ENCODE results near the gene MAP2K7.
"Not testable (repeated sequence)": the region's sequence is repeated elsewhere in the genome, so short reads cannot be mapped to it uniquely, and the experiment has no call there.

MAP2K7 gene

DNA sequence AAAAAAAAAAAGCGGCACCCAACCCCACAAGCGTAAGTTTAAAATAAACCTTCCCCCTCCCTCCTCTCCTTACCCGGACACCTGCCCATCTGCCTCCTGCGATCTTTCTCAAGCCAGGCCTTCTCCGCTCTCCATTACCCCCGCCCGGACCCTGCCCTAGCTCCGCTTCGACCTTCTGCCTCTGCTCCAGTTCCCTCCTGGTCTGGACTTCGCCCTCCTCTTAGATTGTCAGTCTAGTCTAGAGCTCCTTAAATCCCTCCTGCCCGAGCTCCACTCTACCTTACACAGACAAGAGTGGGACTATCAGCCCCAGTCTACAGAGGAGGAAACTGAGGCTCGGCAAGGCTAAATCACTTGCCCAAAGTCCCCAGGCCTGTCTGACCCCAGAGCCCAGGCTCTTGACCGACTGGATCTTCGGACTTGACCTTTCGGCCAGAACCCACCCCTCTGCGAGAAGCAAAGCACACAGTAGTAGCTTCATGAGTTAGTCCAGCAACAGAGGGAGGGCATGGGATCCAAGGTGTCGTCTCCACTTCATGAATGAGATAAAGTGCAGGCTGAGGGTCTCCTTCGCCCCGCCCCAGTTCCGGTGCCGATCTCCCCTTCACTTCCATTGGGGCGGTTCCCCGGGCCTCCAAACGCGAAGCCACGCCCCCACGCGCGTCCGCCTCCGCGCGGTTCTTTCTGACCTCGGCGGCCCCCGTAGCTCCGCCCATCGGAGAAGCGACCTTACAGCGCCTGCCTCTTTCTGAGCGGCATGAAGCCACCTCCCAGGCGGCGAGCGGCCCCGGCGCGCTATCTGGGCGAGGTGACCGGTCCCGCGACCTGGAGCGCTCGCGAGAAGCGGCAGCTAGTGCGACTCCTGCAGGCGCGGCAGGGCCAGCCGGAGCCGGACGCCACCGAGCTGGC is 16.2 kb downstream of the MAP2K7 start, which contains the start of gene SNAPC2:
TSS of gene SNAPC2 (plus strand) at position 729 of the 909 bp plus-strand sequence. CDS start at position 758, 29 bp downstream.
- DNase-seq (ENCODE audit: low spot score) = peak; percentile 90

DNA sequence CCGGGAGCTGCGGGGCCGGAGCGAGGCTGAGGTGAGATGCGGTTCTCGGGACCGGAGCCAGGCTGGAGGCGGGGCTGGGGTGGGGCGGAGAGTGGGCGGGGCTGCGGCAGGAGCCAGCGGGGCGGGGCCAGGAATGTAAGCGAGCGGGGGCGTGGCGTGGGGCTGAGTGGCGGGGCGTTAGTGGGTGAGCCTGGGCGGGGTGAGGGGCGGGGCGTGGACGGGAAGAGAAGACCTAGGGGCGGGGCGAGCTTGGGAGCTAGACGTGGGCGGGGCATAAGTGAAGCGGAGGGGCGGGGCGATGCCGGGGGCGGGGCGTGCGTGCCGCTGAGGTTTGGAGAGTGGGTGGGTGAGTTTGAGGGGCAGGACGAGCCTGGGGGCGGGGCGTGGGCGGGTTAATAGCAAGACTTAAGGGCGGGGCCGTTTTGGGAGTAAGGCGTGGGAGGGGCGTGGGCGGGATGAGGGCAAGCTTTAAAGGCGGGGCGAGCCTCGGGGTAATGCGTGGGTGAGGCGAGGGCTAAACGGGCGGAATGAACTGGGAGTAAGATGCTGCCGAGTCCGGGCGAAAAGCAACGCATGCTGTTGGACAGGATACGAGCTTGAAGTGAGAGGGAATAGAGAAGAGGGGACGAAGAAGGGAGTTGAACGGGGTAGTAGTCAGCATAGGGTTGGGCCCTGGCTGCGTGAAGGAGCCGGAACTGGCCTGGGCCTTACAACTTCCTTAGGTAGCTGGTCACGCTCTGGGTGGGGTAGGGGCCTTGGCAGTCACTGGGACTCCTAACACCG is 17.0 kb downstream of the MAP2K7 start:
- DNase-seq (ENCODE audit: low spot score) = peak; percentile 97

DNA sequence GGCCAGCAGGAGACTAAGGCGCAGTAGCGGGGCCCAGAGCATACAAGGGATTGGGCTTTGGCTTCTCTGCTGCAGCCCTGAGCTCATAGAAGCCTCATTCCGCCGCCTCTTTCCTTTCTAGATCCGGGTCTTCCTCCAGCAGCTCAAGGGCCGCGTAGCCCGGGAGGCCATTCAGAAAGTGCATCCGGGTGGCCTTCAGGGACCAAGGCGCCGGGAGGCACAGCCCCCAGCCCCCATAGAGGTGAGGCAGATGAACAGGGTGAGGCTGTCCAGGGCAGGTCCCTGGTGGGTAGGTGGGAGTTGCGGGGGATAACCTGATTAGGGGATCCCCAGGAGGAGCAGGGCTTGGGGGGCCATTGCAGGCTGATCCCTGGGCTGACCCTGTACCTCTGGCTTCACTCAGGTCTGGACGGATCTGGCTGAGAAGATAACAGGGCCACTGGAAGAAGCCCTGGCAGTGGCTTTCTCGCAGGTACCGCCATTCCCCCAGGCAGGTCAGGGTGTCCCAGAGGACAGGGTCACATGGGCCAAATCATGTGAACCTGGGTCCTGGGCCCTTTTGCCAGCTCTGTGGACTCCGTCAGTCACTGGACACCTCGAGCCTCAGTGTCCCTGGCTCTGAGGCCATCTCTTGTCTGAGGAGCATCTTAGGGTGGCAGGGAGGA is 17.8 kb downstream of the MAP2K7 start:
- DNase-seq (ENCODE audit: low spot score) = no peak

DNA sequence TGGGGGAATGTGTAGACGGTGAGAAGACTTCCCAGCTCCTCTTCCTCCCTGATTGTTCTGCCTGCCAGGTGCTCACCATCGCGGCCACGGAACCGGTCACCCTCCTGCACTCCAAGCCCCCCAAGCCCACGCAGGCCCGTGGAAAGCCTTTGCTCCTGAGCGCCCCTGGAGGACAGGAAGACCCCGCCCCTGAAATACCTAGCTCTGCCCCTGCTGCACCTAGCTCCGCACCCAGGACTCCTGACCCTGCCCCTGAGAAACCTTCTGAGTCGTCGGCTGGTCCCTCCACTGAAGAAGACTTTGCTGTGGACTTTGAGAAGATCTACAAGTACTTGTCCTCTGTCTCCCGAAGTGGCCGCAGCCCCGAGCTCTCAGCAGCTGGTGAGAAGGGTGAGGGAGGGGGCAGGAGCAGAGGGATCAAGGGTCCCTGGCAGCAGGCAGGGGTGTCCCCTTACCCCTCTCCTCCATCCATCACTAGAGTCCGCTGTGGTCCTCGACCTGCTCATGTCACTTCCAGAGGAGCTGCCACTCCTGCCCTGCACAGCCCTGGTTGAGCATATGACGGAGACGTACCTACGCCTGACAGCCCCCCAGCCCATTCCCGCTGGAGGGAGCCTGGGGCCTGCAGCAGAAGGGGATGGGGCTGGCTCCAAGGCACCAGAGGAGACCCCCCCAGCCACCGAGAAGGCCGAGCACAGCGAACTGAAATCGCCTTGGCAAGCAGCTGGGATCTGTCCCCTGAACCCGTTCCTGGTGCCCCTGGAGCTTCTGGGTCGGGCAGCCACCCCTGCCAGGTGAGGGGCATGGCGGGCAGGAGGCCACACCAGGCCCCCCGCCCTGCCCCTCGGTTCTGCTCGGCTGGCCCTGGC is 18.5 kb downstream of the MAP2K7 start:
- DNase-seq (ENCODE audit: low spot score) = no peak

DNA sequence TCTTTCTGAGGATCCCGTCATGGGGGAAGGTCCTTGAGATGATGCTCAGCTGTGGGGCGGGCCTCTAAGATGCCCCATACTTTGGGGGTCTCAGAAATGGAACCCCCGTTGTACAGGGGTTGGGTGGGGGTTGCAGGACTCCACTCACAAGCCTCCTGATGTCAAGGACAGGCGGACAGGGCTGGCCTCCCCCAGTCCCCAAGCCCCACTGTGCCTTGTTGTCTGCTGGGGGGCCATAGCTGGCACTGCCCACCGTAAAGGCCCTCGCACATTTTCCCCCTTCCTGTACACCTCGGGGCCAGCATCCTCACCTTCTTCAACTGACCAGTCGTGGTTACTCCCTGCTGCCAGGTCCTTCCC is 19.1 kb downstream of the MAP2K7 start:
- DNase-seq (ENCODE audit: low spot score) = no peak

DNA sequence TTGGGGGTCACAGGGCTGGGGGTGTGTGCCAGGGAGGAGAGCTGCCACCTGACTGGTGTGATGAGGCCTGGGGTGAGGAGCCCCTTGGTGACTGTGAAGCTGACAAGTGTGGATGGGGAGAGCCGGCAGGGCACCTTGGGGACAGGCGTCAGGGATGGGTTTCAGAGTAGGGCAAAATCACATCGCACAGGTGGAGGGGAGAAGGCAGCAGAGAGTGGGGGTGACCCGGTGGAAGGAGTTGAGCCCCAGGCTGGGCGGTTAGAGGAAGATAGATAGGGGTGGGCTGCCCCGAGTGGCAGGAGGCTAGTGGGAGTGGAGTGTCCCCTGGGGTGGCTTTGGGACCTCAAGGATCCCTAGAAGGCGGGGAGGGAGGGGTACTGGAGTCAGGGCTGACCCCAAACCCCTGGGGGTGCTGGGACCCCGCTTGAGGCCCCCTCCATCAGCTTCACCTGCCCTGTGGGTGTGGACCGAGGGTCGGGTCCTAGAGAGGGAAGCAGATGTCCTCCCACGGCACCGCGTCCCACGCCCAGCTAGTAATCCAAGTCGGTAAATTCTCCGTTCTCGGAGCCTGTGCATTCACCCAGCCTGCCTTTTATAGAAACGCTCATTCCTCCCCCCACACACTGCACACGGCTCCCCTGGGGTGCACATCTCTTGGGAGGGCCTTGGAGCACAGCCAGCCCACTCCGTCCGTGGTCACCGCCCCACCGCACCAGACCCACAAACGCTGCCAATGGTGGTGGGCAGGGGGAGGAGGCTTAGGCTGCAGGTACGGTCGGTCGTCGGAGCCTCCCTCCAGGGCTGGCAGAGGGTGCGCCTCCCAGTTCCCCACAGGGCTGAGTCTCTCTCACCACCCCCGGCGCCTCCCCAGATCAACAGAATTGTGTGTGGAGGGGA is 19.9 kb downstream of the MAP2K7 start:
- no peak for DNase-seq (ENCODE audit: low spot score)

DNA sequence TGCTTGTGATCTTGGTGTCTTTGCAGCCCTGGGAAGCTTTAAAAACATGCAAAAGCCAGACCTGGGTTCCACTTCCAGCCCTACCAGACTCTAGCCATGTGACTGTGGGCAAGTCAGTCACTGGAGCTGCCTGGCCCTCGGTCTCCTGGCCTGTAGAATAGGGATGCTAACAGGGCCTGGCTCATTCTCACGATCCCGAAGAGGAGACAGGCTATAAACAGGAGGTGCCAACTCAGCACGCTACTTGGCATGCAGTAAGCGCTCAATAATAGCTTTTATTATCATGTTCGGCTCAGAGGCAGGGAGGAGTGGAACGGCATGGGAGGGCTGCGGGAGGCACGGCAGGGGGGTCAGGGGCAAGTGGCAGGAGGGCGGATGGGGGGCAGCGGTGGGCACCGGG is 20.6 kb downstream of the MAP2K7 start:
- DNase-seq (ENCODE audit: low spot score) = no peak

DNA sequence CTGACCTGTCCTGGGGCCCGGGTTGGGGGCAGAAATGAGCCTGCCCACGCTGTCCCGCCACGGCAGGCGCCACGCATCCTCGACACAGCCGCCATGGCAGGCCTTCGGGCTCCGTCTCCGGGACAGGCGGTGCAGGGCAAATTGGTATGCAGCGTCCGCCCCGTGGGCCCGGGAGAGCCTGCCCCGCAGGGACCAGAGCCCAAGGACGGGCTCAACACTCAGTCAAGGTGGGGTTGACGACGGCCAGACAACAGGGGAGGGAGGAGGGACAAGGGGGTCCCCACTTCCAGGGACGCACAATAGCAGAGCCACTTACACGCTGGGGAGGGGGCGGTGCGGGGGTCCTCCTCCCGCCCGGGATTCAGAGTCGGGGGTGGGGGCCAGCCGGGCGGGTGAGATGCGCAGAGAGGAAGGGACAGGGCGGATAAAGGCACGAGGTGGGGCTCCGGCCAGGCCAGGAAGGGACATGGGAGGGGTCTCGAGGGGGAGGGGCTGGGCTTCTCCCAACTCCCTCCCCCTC is 21.0 kb downstream of the MAP2K7 start:
- DNase-seq (ENCODE audit: low spot score) = no peak

DNA sequence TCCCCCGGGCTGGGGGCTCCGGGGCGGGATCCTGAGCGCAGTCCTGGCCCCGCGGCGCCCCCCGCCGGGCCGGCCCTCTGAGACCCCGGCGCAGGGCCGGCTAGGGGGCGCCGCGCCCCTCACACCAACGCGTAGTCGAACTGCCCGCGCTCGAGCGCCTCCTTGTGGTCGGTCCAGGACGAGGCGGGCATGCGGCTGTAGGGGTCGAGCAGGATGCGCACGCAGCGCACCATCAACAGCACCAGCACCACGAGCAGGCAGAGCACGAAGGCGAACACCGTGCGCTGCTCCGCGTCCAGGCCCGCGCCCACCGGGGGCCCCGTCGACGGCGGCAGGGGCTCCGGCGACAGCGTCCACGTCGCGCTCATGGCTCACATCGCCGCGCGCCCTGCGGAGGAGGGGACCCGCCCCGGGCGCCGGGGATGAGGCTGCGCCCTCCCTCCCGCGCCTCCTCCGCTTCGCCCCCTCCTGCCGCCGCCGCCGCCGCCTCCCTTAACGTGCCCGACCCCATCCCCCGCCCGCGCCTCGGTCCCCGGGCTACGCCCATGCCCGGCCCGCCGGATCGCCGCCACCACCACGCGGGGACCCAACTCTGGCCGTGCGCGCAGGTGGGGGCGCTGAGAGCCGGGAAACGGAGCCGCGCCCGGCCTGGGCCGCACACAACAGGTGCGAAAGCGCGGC is 21.6 kb downstream of the MAP2K7 start:
- peak; percentile 89 for DNase-seq (ENCODE audit: low spot score)

DNA sequence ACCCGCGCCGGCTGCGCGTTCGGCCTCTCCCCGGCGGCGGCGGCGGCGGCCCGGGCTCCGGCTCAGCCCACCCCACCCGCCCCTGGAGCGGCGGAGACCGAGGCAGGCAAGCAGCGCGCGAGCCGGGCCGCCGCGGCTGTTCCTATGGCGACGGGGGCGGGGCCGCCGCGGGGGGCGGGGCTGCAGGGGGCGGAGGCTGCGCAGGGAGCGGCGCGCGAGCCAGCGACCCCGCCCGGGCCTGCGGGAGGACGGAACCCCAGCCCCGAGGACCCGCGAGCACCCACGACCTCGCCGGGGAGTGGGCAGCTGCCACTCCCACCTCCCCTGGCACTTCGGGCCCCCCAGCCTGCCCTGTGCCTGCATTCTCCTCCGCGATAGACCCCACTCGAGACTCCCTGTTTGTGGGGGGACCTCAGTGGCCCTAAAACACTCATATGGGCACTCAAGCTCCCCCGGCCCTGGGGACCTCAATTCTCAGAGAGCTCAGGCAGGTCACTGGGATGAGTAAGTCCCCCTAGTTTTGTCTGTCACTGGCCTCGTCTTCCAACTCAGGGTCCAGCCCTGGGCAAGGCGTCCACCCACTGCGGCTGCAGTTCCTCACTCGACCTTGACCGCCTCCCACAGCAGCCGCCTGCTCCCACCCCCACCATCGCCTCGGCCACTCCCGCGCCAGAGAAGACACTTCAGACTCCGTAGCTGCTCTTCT is 22.5 kb downstream of the MAP2K7 start, which contains the start of gene CTXN1:
TSS of gene CTXN1 (minus strand) at position 115 of the 706 bp plus-strand sequence. CDS start 597 bp downstream, outside the sequence.
- DNase-seq (ENCODE audit: low spot score) = peak; percentile 94

DNA sequence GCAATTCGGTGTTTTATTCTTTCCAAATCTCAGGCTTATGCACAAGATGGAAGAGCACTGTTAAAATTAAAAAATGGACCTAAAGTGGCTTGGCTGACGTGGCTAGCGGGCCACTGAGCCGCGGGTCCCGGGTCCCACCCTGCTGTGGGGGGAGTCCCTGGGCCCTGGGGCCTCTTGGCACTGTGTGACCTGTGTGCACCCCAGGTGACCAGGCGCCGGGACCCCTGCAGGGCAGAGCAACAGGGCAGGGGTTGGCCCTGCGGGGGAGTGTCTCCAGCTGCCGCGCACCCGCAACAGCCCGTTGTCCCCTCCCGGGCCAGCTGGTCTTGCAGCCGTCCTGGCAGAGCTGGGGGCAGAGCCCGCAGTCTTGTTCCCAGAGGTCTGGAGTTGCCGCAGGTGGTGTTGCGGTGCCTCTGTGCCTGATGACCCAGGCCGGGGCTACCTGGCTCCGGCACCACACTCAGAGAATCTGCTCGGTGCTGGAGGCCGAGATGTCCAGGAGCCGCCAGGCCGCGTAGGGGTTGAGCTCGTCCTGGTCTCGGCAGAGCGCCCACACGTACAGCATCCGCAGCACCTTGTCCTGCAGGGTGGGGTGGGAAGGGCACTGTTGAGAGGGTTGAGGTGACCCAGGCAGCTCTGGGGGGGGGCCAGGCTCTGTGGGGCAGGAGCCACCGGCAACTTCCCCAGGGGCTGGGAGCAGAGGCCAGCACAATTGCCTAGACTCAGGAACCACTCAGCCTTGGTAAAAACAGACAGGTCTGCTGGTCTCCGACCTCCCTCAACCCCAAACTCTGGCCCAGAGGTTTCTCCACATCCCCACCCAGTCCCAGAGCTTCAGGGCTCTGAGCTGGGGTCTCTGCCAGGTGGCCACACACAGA is 23.3 kb downstream of the MAP2K7 start:
- peak; percentile 23 for DNase-seq (ENCODE audit: low spot score)

DNA sequence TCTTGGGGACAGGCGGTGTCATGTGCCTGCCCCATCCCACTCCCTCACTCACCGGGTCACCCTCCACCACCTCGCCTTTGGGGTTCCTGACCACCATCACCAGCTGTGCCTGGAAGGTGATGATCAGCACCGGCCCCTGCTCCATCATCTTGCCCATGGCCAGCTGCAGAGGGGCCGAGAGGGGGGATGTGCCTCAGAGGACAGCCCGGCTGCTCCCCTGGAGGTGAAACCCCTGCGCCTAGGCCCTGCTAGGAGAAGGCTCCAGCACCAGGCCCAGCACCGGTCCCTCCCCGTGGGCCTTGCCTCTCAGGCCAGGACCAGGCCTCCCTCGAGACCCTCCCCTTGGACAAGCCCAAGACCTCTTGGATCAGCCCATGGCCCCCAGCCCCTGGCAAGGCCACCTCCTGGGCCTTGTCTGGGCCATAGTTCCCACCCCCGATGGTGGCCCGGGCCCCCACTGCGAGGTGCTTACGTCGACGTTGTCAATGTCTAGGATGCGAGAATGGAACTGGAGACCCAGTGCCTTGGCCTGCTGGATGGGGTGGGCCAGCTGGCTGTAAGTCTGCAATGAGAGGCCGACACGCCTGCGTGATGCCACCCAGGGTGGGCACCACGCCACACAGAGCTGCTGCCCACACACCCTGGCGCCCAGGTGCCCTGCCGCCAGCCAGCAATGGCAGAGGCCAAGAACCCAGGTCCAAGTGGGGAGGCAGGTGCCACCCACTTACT is 24.1 kb downstream of the MAP2K7 start:
- no peak for DNase-seq (ENCODE audit: low spot score)

DNA sequence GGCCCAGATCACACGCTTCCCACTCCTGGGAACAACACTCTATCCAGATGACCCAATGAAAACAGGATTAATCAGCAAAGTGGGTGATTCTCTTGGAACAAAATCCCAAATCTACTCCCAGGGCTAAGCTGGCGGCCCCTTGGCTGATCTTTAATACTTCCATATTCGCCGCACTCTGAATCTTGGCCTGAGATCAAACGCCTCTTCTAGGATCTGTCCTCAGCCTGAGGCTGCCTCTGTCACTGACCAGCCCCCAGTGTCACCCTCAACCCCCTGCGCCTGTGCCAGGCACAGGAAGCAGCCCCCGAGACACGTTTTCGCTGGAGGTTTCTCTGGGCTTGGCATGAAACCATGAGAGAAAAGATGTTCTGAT is 24.6 kb downstream of the MAP2K7 start:
- peak; percentile 64 for DNase-seq (ENCODE audit: low spot score)

DNA sequence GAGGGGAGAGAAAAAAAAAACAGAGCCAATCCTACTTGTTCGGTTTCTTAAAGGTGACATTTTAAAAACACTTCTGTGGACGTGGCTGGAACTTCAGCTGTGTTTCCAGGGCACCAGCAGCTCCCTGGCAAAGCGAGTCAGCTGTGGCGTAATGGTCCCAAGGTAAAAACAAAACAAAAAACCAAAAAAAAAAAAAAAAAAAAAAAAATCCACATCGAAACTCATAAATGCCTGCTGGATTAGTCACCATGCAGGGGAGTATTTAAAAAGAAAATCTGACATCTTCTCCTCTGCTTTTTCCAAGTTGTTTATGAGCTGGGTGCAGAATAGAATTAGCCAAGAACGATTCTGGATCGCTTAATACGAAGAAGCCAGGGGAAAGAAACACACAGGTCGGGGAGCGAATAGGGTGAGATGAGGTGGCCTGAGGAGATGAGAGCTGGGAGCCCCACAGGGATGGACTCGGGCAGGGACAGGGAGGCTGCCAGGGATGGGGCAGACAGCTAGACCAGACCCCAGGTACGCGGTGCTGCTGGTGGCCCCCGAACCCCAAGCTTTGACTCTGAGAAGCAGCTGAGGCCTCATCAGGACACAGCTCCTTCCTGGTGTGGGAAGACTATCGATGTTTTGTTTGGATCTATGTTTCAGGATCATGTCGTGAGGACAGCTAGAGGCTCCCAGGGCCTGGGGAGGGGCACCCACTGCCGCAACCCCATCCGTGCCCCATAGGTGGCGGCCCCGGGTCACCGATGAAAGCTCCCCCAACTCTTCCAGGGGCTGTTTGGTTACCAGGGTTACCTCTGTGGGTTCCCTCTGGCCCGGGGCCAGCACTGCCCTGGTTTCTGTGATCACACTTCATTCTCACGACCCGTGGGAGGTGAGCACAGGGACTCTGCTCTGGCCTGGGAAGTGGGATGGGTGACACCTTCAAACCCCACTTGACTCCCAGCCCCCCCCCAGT is 25.3 kb downstream of the MAP2K7 start:
- peak; percentile 86 for DNase-seq (ENCODE audit: low spot score)

DNA sequence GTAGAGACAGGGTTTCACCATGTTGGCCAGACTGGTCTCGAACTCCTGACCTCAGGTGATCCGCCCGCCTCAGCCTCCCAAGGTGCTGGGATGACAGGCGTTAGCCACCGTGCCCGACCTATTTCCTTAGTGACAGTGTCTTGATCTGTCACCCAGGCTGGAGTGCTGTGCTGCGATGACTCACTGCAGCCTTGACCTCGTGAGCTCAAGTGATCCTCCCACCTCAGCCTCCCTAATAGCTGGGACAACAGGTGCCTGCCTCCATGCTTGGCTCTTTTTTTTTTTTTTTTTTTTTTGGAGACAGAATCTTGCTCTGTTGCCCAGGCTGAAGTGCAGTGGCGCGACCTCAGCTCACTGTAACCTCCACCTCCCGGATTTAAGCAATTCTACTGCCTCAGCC is 26.4 kb downstream of the MAP2K7 start:
- DNase-seq (ENCODE audit: low spot score) = not testable (repeated sequence)

DNA sequence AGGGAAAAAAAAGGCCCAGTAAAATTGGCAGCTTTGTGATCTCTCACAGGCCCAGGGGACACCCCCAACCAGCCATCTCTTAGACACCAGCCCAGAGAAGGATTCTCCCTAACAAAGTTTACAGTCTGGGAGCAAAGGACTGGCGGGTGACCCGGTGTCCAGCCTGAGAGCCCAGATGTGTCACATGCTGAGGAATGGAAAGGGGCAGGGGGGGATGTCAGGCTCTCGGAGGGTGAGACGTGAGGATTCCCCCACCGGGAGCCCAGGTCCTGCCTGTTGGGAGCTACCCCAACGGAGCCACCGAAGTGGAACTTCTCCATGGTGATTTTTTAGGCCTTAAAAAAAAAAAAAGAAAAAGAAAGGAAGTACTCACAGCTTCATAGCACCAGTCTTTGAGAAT is 27.1 kb downstream of the MAP2K7 start:
- DNase-seq (ENCODE audit: low spot score) = no peak
